Left lung (tissue), 10 donors: Measurements from ENCODE around the gene TMEM139. TPM values are rescaled to one million over a fixed set of nuclear protein-coding genes. Genes with fewer than 3 reads are reported as not detected.
A peak's percentile ranks its signal among the peaks of the same experiment; 100 is the strongest.

Source experiments
- ATAC-seq: fragments of 200-7000 bp; cut with Tn5 transposase; one replicate; pipeline ENCODE4 v1.9.1; 2020; ENCODE audit warnings: moderate library complexity
- DNase-seq, 4 donors: peaks; one replicate each; pipeline ENCODE4 v3.0.0-alpha.2; 2013 to 2020
- H3K27ac ChIP-seq, 2 donors: fragments of 200-600 bp; sonication (generic) in 1 of 2; one replicate each; pipeline versions ENCODE4 v1.5.0 to v1.8.0; 2020 to 2021
- H3K27me3 ChIP-seq, 2 donors: fragments of 200-600 bp; sonication (generic) in 1 of 2; one replicate each; pipeline versions ENCODE4 v1.5.0 to v1.8.0; 2020 to 2021
- H3K36me3 ChIP-seq, 2 donors: fragments of 200-600 bp; sonication (generic) in 1 of 2; one replicate each; pipeline versions ENCODE4 v1.5.0 to v1.8.0; 2020 to 2021
- H3K4me1 ChIP-seq, 2 donors: fragments of 200-600 bp; one replicate each; pipeline ENCODE4 v1.8.0; 2021
- H3K4me3 ChIP-seq, 2 donors: fragments of 200-600 bp; sonication (generic) in 1 of 2; one replicate each; pipeline versions ENCODE4 v1.5.0 to v1.8.0; 2020 to 2021; ENCODE audit warnings: mild to moderate bottlenecking in 1 of 2
- H3K9me3 ChIP-seq, 2 donors: fragments of 200-600 bp; sonication (generic) in 1 of 2; one replicate each; pipeline versions ENCODE4 v1.5.0 to v1.8.0; 2020 to 2021
- CTCF ChIP-seq, 2 donors: fragments of 200-600 bp; sonication (generic) in 1 of 2; IDR thresholded peaks; one replicate each; pipeline versions ENCODE4 v1.5.0 to v1.8.0; 2021; ENCODE audit warnings: antibody characterized with exemption in 2 of 2
- intact Hi-C, 2 donors: fragments of 100-400 bp; cut with DNase I; formaldehyde crosslinking; loops; one replicate each; pipeline versions ENCODE4 v1.11.2 to v1.14.2; 2022
- polyA plus RNA-seq, 6 donors: library from polyadenylated mRNA; unstranded; fragments of 120-200 nt; gene quantifications; one replicate each; pipeline ENCODE4 v1.2.1, GENCODE V29; 2013; ENCODE audit not compliant: insufficient read length in 6 of 6
- total RNA-seq, 2 donors: library from RNA; stranded (reverse); fragmentation: NEBNext Ultra II Directional; extraction: Animal tissue kit (Norgen Biotek cat#: 25700); gene quantifications; one replicate each; pipeline ENCODE4 v1.2.1, GENCODE V29; 2021
- donor health status: DM: no; HTN: yes; CAD: no.
- donor health status: DM: no; HTN: no; CAD: no.

TMEM139 gene
- total and polyA plus RNA-seq, 8 donors = 3.0 to 48.1 (median 7.9) TPM

DNA sequence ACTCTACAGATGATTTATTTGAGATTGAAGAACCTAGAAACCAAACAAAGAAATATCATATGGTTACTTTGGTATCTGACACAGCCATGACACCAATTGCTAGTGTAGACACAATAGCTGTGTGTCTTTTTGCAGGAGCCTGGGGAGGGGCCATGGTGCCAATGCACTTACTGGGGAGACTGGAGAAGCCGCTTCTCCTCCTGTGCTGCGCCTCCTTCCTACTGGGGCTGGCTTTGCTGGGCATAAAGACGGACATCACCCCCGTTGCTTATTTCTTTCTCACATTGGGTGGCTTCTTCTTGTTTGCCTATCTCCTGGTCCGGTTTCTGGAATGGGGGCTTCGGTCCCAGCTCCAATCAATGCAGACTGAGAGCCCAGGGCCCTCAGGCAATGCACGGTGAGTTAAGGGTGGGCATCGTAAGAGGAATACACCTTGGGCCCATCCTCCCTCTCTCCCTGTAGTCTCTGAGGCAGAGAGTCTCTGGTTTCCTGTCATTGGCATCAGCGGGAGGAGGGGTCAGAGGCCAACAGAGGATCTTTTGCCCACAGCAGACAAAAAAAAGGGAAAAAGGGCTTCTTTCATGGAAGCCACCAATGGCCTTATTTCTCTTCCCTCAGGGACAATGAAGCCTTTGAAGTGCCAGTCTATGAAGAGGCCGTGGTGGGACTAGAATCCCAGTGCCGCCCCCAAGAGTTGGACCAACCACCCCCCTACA lies 1.2 kb downstream of the TMEM139 start:
- Histone ChIP-seq H3K27ac (no peak overlapping the region), H3K9me3 (no peaks in the 10 kb centered on the region), H3K4me1 (peaks cover 20 to 23% of the 10 kb centered on the region in 2 donors), H3K4me3 (peak overlapping the region; percentile 22 to 33), H3K36me3 (no peaks in the 10 kb centered on the region), H3K27me3 (no peaks in the 10 kb centered on the region)
- DNase-seq (no peak), ATAC-seq (no peak)
- intact Hi-C loops = no loop called here
- TF ChIP-seq CTCF (IDR thresholded peaks at IDR 0.05) = no peak

DNA sequence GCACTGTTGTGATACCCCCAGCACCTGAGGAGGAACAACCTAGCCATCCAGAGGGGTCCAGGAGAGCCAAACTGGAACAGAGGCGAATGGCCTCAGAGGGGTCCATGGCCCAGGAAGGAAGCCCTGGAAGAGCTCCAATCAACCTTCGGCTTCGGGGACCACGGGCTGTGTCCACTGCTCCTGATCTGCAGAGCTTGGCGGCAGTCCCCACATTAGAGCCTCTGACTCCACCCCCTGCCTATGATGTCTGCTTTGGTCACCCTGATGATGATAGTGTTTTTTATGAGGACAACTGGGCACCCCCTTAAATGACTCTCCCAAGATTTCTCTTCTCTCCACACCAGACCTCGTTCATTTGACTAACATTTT lies 1.7 kb downstream of the TMEM139 start:
- TF ChIP-seq CTCF (IDR thresholded peaks at IDR 0.05) = no peak
- Histone ChIP-seq H3K27me3 (no peaks in the 10 kb centered on the region), H3K36me3 (no peaks in the 10 kb centered on the region), H3K4me3 (no peak overlapping the region), H3K4me1 (peaks cover 23 to 26% of the 10 kb centered on the region in 2 donors), H3K9me3 (no peaks in the 10 kb centered on the region), H3K27ac (no peak overlapping the region)
- ATAC-seq = no peak
- no peak for DNase-seq
- intact Hi-C loops = no loop called here

DNA sequence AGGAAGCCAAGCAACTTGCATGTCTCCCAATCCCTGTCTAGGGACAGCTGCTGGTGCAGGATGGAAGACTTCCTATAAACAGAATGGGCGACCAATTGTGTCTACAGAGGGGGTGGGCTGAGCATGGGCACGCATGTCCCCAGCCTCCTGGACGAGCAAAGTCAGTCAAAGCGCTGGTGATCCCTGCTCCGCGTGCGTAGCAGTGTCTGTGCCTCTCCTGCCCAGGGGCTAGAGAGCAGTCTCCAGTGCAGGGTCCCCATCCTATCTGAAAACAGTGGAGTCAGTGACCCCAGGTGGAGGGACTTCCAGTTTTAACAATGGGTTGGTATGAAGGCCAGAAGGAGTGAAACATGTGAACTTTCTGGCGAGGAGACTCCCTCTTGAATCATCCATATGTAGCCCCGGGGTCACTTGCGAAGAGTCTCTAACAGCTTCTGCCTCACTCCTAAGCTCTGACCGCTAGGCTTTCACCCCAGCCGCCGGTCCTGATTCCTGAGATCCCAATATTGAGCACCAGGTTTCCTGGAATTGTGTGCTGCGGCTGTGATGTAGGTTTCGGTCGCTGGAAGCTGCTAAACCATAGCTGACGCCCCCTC lies 2.7 kb downstream of the TMEM139 start:
- H3K4me3 ChIP-seq = peak overlapping the region; percentile 14 to 92
- no peak for TF ChIP-seq CTCF (IDR thresholded peaks at IDR 0.05)
- DNase-seq (no peak), ATAC-seq (no peak)
- intact Hi-C loops = no loop called here
- H3K27ac ChIP-seq = peak overlapping the region; percentile 71 to 88
- H3K27me3 ChIP-seq = no peaks in the 10 kb centered on the region
- H3K36me3 ChIP-seq = peaks cover 0 to 9% of the 10 kb centered on the region in 2 donors
- no peaks in the 10 kb centered on the region for H3K9me3 ChIP-seq
- peaks cover 23 to 26% of the 10 kb centered on the region in 2 donors for H3K4me1 ChIP-seq

DNA sequence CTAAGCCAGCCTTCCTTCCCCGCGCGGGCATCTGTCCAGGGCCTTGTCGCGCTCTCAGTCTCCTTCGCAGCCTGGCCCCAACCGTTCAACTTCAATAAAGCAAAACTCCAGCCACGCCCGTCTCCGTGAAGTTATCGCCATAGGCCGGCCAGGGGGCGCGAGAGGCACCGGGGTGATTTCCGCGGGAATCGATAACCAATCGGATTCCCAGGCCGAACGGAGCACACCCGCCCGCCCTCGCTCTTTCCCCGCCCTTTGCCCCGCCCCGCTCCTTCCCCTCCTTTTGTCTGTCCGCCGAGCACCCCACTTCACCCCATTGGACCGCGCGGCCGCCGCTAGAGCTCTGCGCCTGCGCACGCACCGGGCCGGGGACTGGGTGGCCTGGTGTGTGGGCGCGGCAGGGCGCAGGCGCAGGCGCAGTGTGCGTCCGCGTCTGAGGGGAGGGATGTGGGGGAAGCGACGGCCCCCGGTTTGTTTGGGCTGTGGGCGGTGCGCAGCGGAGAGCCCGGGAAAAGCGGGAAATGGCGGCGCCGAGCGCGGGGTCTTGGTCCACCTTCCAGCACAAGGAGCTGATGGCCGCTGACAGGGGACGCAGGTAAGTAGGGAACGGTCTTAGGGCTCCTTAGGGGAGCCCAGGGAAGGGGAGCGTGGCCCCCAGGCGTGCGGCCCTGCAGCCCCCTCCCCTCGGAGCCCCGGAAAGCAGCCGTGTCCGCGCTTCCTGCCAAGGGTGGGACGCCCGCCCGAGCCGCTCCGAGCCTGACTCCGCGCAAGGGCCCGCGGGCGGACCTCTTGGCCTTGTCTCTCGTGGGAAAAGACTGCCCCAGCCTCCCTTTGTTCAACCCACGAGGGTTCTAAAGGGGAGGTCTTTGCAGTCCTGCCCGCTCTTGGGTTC lies 3.4 kb downstream of the TMEM139 start, which contains the start of gene CASP2:
Gene CASP2, plus strand, starts transcription at position 417 of the 892 bp plus-strand sequence. Its CDS starts 105 bp downstream, at position 522.
- H3K9me3 ChIP-seq = no peaks in the 10 kb centered on the region
- intact Hi-C loops = no loop called here
- H3K27ac ChIP-seq = peak within 1 kb of the TSS; percentile 82 to 88
- peak; percentile 95 to 100 (median 98) for DNase-seq
- H3K36me3 ChIP-seq = peaks cover 0 to 16% of the 10 kb centered on the region in 2 donors
- H3K4me3 ChIP-seq = peak within 1 kb of the TSS; percentile 68 to 92
- peak in 1 of 2 donors; percentile 24 for TF ChIP-seq CTCF (IDR thresholded peaks at IDR 0.05)
- H3K27me3 ChIP-seq = no peaks in the 10 kb centered on the region
- peaks cover 23 to 26% of the 10 kb centered on the region in 2 donors for H3K4me1 ChIP-seq
- peak; percentile 91 for ATAC-seq
